Neural progenitor cell (in vitro differentiated cells): ENCODE data around the gene CDCA4.

Source experiments
- EZH2 ChIP-seq: fragments of 200-600 bp; sonication (generic); IDR thresholded peaks from 2 replicates; pipeline ENCODE4 v1.6.1; 2017; ENCODE audit warnings: antibody characterized with exemption, mild to moderate bottlenecking, moderate library complexity
- EZH2phosphoT487 ChIP-seq: fragments of 200-600 bp; sonication (generic); IDR thresholded peaks from 2 replicates; pipeline ENCODE4 v1.6.1; 2017; ENCODE audit warnings: antibody characterized with exemption
- TF ChIP-seq, protein P1 (sequence below): fragments of 200-600 bp; sonication (generic); IDR thresholded peaks from 2 replicates; pipeline ENCODE4 v1.5.1; 2017; ENCODE audit warnings: antibody characterized with exemption, mild to moderate bottlenecking

- TF ChIP-seq EZH2, result no peak
- TF ChIP-seq, protein P1, sequence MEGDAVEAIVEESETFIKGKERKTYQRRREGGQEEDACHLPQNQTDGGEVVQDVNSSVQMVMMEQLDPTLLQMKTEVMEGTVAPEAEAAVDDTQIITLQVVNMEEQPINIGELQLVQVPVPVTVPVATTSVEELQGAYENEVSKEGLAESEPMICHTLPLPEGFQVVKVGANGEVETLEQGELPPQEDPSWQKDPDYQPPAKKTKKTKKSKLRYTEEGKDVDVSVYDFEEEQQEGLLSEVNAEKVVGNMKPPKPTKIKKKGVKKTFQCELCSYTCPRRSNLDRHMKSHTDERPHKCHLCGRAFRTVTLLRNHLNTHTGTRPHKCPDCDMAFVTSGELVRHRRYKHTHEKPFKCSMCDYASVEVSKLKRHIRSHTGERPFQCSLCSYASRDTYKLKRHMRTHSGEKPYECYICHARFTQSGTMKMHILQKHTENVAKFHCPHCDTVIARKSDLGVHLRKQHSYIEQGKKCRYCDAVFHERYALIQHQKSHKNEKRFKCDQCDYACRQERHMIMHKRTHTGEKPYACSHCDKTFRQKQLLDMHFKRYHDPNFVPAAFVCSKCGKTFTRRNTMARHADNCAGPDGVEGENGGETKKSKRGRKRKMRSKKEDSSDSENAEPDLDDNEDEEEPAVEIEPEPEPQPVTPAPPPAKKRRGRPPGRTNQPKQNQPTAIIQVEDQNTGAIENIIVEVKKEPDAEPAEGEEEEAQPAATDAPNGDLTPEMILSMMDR, result no peak
- TF ChIP-seq EZH2phosphoT487, result no peak
Observed at GRCh38 chr14:105053996-105054395, 33.1 kb upstream of the CDCA4 start.
